GM12878 (cell line): ENCODE results near the gene SIK2. TPM values are rescaled to one million over a fixed set of nuclear protein-coding genes. Genes with fewer than 3 reads are reported as not detected.
A peak's percentile ranks its signal among the peaks of the same experiment; 100 is the strongest.

Experiments
- ATAC-seq: fragments of 200-7000 bp; cut with Tn5 transposase; 3 replicates; pipeline ENCODE4 v1.9.1; 2020; ENCODE audit warnings: mild to moderate bottlenecking, moderate library complexity
- BruUV-seq: library from RNA; stranded (reverse); fragments of 400-500 nt; replicated peaks from 2 replicates; lab custom pipeline; 2021; lab: Mats Ljungman, UMichigan
- CTCF ChIA-PET: fragments of 300-600 bp; sonication (Branson Sonifier 250); formaldehyde crosslinking; extraction: SDS; loops from one replicate; lab custom pipeline; 2021; ENCODE audit warnings: inconsistent platforms; lab: Yijun Ruan, JAX
- POLR2A ChIA-PET: fragments of 350-600 bp; formaldehyde crosslinking; extraction: SDS; loops from one replicate; lab custom pipeline; 2021; ENCODE audit warnings: inconsistent platforms; lab: Charles Lee
- RAD21 ChIA-PET: fragments of 300-600 bp; sonication (Branson Sonifier 250); formaldehyde crosslinking; loops from one replicate; lab custom pipeline; 2023; ENCODE audit warnings: antibody characterized with exemption; ENCODE audit not compliant: unreplicated experiment; lab: Charles Lee
- SMC1A ChIA-PET: fragments of 300-600 bp; sonication (Branson Sonifier 250); formaldehyde crosslinking; loops from one replicate; lab custom pipeline; 2023; ENCODE audit not compliant: unreplicated experiment, uncharacterized antibody; lab: Charles Lee
- DNase-seq: peaks from one replicate; pipeline ENCODE4 v3.0.0-alpha.2; 2011; ENCODE audit warnings: low read depth, low spot score
- FAIRE-seq: peaks from 3 replicates; lab custom pipeline; 2011; peaks lifted over from hg19 to GRCh38; lab: Jason Lieb, UNC
- H2AFZ ChIP-seq: 2 replicates; pipeline ENCODE4 v1.6.0; 2011; ENCODE audit warnings: low read depth, low read length, control low read depth; ENCODE audit not compliant: control insufficient read depth
- H3K27ac ChIP-seq: 2 replicates; pipeline ENCODE4 v1.5.1; 2011; ENCODE audit warnings: control low read depth; ENCODE audit not compliant: control insufficient read depth, insufficient read depth
- H3K27me3 ChIP-seq, 2 experiments: replicated peaks in 1 of 2; 2 replicates each; pipeline versions ENCODE4 v1.6.0 to v1.6.1; 2011; ENCODE audit warnings: low read length in 1 of 2; ENCODE audit not compliant: control insufficient read depth in 2 of 2, insufficient read depth in 2 of 2
- H3K36me3 ChIP-seq, 2 experiments: 2 replicates each; pipeline ENCODE4 v1.5.1; 2011; ENCODE audit warnings: low read length in 1 of 2; ENCODE audit not compliant: control insufficient read depth in 2 of 2, insufficient read depth in 2 of 2
- H3K4me1 ChIP-seq: 2 replicates; pipeline ENCODE4 v1.6.1; 2011; ENCODE audit warnings: mild to moderate bottlenecking, low read length, moderate library complexity, mixed read lengths; ENCODE audit not compliant: control insufficient read depth, insufficient read depth
- H3K4me2 ChIP-seq: 2 replicates; pipeline ENCODE4 v1.6.0; 2011; ENCODE audit warnings: control low read depth; ENCODE audit not compliant: control insufficient read depth, insufficient read depth
- H3K4me3 ChIP-seq: fragments of 200-600 bp; sonication (generic); 2 replicates; pipeline ENCODE4 v1.5.1; 2016
- H3K79me2 ChIP-seq: 2 replicates; pipeline ENCODE4 v1.6.0; 2011; ENCODE audit warnings: low read length; ENCODE audit not compliant: control insufficient read depth, insufficient read depth
- H3K9ac ChIP-seq: 2 replicates; pipeline ENCODE4 v1.8.0; 2011; ENCODE audit warnings: low read length, control low read depth, mixed read lengths; ENCODE audit not compliant: control insufficient read depth, insufficient read depth
- H3K9me3 ChIP-seq: replicated peaks from 3 replicates; pipeline ENCODE4 v1.5.1; 2011; ENCODE audit warnings: mild to moderate bottlenecking, low read length; ENCODE audit not compliant: control insufficient read depth, insufficient read depth
- H4K20me1 ChIP-seq: 2 replicates; pipeline ENCODE4 v1.6.0; 2011; ENCODE audit not compliant: control insufficient read depth, insufficient read depth
- ATF7 ChIP-seq: fragments of 450-650 bp; IDR thresholded peaks from 2 replicates; pipeline ENCODE4 v1.6.1; 2016; ENCODE audit warnings: low read depth, mild to moderate bottlenecking
- BMI1 ChIP-seq: fragments of 450-650 bp; IDR thresholded peaks from 2 replicates; pipeline ENCODE4 v1.6.1; 2016; ENCODE audit warnings: mild to moderate bottlenecking, moderate library complexity, borderline replicate concordance
- FOXM1 ChIP-seq: IDR thresholded peaks from 2 replicates; pipeline ENCODE4 v1.6.1; 2012; ENCODE audit warnings: low read depth, mild to moderate bottlenecking, inconsistent platforms, low read length, moderate library complexity
- KAT2A ChIP-seq: conservative IDR thresholded peaks from 2 replicates; pipeline ENCODE4 v1.6.1; 2011; ENCODE audit warnings: low read depth, low read length; ENCODE audit not compliant: control insufficient read depth
- MTA2 ChIP-seq: fragments of 450-650 bp; IDR thresholded peaks from 2 replicates; pipeline ENCODE4 v1.6.1; 2016; ENCODE audit warnings: low read depth, mild to moderate bottlenecking, moderate library complexity
- NFYB ChIP-seq: IDR thresholded peaks from 2 replicates; pipeline ENCODE4 v1.6.1; 2011; ENCODE audit warnings: low read depth, mild to moderate bottlenecking, low read length, improper control_type of control experiment, moderate library complexity; ENCODE audit not compliant: insufficient read depth
- POLR2A ChIP-seq: IDR thresholded peaks from 2 replicates; pipeline ENCODE4 v1.6.1; 2011; ENCODE audit warnings: low read depth, mild to moderate bottlenecking, low read length
- POLR2AphosphoS2 ChIP-seq: IDR thresholded peaks from 2 replicates; pipeline ENCODE4 v1.6.1; 2011; ENCODE audit warnings: low read depth, mild to moderate bottlenecking, low read length, improper control_type of control experiment, moderate library complexity
- RAD51 ChIP-seq: fragments of 450-650 bp; IDR thresholded peaks from 2 replicates; pipeline ENCODE4 v1.6.1; 2016; ENCODE audit warnings: moderate library complexity, mild to moderate bottlenecking, inconsistent platforms
- RBBP5 ChIP-seq: fragments of 200-600 bp; sonication (generic); conservative IDR thresholded peaks from 2 replicates; pipeline ENCODE4 v1.6.1; 2016
- RELA ChIP-seq: fragments of 450-650 bp; IDR thresholded peaks from 2 replicates; pipeline ENCODE4 v1.8.0; 2014; ENCODE audit warnings: borderline replicate concordance; ENCODE audit not compliant: partially characterized antibody
- ZNF207 ChIP-seq: fragments of 450-650 bp; IDR thresholded peaks from 2 replicates; pipeline ENCODE4 v1.6.1; 2014; ENCODE audit warnings: antibody characterized with exemption, mild to moderate bottlenecking, borderline replicate concordance
- WGBS: methylation state at CpG from one replicate; pipeline ENCODE4 v1.1.6; 2016; ENCODE audit warnings: low lambda C conversion rate; ENCODE audit not compliant: insufficient replicate concordance, insufficient coverage; ENCODE audit errors: missing lambda C conversion rate; 5-methylcytosine and 5-hydroxymethylcytosine counted together
- in situ Hi-C: fragments of 300-500 bp; cut with MboI; formaldehyde crosslinking; loops from 9 replicates; pipeline ENCODE4 v1.14.3; 2018; ENCODE audit warnings: mixed read lengths
- intact Hi-C: fragments of 100-400 bp; cut with micrococcal nuclease; formaldehyde crosslinking; loops from one replicate; pipeline ENCODE4 v1.14.2; 2022; ENCODE audit not compliant: unreplicated experiment
- polyA plus RNA-seq, 11 experiments: library from polyadenylated mRNA; depleted of rRNA in 4 of 11; unstranded in 6 of 11; stranded (reverse) in 5 of 11; fragments of >200 nt; fragmentation: Nextera tagmentation in 4 of 11; fragmentation: Illumina TruSeq in 1 of 11; extraction: Ambion mirVana in 4 of 11; extraction: Trizol in 1 of 11; gene quantifications; 1 replicate in 1 of 11; 2 replicates in 10 of 11; pipeline versions ENCODE4 v1.2.1 to v1.2.3, GENCODE V29; 2011 to 2016; ENCODE audit warnings: inconsistent platforms in 2 of 11, missing spikeins in 2 of 11, low read depth in 1 of 11
- total RNA-seq, 4 experiments: library from RNA; depleted of rRNA in 3 of 4; stranded (reverse); fragments of >200 nt in 3 of 4; fragmentation: Illumina TruSeq in 1 of 4; extraction: Trizol in 1 of 4; gene quantifications; 2 replicates each; pipeline versions ENCODE4 v1.2.1 to v1.2.3, GENCODE V29; 2013 to 2021
- TF ChIP-seq, protein P1 (sequence below): IDR thresholded peaks from 2 replicates; pipeline ENCODE4 v1.6.1; 2011; ENCODE audit warnings: borderline replicate concordance, low read depth, mild to moderate bottlenecking, moderate library complexity, low read length; ENCODE audit not compliant: insufficient read depth, poor library complexity, severe bottlenecking
- TF ChIP-seq, protein P2 (sequence below): fragments of 450-650 bp; IDR thresholded peaks from 2 replicates; pipeline ENCODE4 v1.6.1; 2016; ENCODE audit warnings: mild to moderate bottlenecking

Gene SIK2
- total and polyA plus RNA-seq, 10 of the 15 experiments (the other 5 are each of a cell fraction or from before 2014, with no cell fraction given): 0.97 to 14.2 (median 4.5) TPM

DNA sequence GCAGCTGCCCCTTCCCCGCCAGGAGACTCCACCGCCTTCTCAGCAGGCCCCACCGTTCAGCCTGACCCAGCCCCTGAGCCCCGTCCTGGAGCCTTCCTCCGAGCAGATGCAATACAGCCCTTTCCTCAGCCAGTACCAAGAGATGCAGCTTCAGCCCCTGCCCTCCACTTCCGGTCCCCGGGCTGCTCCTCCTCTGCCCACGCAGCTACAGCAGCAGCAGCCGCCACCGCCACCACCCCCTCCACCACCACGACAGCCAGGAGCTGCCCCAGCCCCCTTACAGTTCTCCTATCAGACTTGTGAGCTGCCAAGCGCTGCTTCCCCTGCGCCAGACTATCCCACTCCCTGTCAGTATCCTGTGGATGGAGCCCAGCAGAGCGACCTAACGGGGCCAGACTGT, 121.3 kb downstream of the SIK2 start:
- no peaks in the 10 kb centered on the region for H3K9me3 ChIP-seq
- H3K27me3 ChIP-seq: no peaks in the 10 kb centered on the region
- no peak overlapping the region for H2AFZ ChIP-seq
- no peaks in the 10 kb centered on the region for H3K79me2 ChIP-seq
- TF ChIP-seq, protein P1, sequence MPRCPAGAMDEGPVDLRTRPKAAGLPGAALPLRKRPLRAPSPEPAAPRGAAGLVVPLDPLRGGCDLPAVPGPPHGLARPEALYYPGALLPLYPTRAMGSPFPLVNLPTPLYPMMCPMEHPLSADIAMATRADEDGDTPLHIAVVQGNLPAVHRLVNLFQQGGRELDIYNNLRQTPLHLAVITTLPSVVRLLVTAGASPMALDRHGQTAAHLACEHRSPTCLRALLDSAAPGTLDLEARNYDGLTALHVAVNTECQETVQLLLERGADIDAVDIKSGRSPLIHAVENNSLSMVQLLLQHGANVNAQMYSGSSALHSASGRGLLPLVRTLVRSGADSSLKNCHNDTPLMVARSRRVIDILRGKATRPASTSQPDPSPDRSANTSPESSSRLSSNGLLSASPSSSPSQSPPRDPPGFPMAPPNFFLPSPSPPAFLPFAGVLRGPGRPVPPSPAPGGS: no peak
- TF ChIP-seq POLR2A: peak; percentile 20; the same call in 1 of the 2 replicates
- FAIRE-seq: no peak
- DNase-seq: no peak
- no peaks in the 10 kb centered on the region for H3K4me1 ChIP-seq
- in situ Hi-C loops (no loop called here), intact Hi-C loops (no loop called here)
- ChIA-PET SMC1A (interaction anchor here (1.1 to 1.3 kb wide), 3 partner anchors 9 to 53 kb away, joined by 3 read pairs; no protein-coding TSS in a partner anchor), RAD21 (interaction anchor here (1.4 kb wide), 1 partner anchor 24 kb away, joined by 4 read pairs; no protein-coding TSS in a partner anchor), POLR2A (no interaction called here), CTCF (interaction anchor here (1.6 kb wide), 1 partner anchor 119 kb away, joined by 5 read pairs; no protein-coding TSS in a partner anchor)
- H3K27ac ChIP-seq: no peak overlapping the region
- H3K4me2 ChIP-seq: no peak overlapping the region
- no peaks in the 10 kb centered on the region for H4K20me1 ChIP-seq
- no peak for ATAC-seq
- peaks cover 16 to 27% of the 10 kb centered on the region in 2 experiments for H3K36me3 ChIP-seq
- 95% methylated on average over 13 of the region's 15 CpGs for WGBS
- H3K4me3 ChIP-seq: no peak overlapping the region
- BruUV-seq: no TSS peak
- H3K9ac ChIP-seq: no peak overlapping the region

DNA sequence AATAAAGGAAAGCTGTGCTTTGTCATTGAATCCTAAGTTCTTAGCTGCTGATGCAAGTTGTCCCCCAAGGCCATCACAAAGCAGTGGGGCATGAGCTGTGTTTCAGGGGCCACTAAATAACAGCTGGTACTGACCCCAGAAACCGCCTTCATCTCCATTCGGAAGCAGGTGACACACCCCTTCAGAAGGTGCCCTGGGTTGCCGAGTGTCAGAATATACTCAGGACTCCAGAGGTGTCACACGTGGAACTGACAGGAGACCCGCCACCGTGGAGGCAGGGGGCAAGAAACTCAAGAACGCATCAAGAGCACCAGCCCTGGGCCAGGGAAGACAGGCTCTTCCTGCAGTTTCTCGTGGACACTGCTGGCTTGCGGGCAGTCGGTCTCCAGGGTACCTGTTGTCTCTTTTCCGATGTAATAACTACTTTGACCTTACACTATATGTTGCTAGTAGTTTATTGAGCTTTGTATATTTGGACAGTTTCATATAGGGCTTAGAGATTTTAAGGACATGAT, 122.4 kb downstream of the SIK2 start:
- H3K4me2 ChIP-seq: no peak overlapping the region
- no TSS peak for BruUV-seq
- in situ Hi-C loops (no loop called here), intact Hi-C loops (no loop called here)
- no peak for ATAC-seq
- H3K36me3 ChIP-seq: peaks cover 16 to 24% of the 10 kb centered on the region in 2 experiments
- H3K4me1 ChIP-seq: no peaks in the 10 kb centered on the region
- H3K9ac ChIP-seq: no peak overlapping the region
- no peak overlapping the region for H3K4me3 ChIP-seq
- H3K9me3 ChIP-seq: no peaks in the 10 kb centered on the region
- WGBS: over 99% methylated on average over 11 of the region's 11 CpGs
- no peak overlapping the region for H3K27ac ChIP-seq
- H3K79me2 ChIP-seq: no peaks in the 10 kb centered on the region
- DNase-seq: no peak
- no peak overlapping the region for H2AFZ ChIP-seq
- no peaks in the 10 kb centered on the region for H4K20me1 ChIP-seq
- ChIA-PET RAD21 (interaction anchor here (0.6 to 1.4 kb wide), 2 partner anchors 25 to 31 kb away, joined by 3 to 4 read pairs; no protein-coding TSS in a partner anchor), SMC1A (interaction anchor here (1.0 to 1.5 kb wide), 6 partner anchors 8 to 111 kb away, joined by 3 read pairs; no protein-coding TSS in a partner anchor), CTCF (interaction anchor here (1.1 to 1.6 kb wide), 2 partner anchors 30 to 120 kb away, joined by 3 to 5 read pairs; no protein-coding TSS in a partner anchor), POLR2A (interaction anchor here (0.5 kb wide), 1 partner anchor 177 kb away, joined by 3 read pairs; no protein-coding TSS in a partner anchor)
- no peak for FAIRE-seq
- no peaks in the 10 kb centered on the region for H3K27me3 ChIP-seq
- TF ChIP-seq BMI1 (no peak), ZNF207 (no peak), RBBP5 (no peak), KAT2A (no peak), POLR2AphosphoS2 (no peak), RAD51 (no peak), FOXM1 (no peak), NFYB (no peak), MTA2 (no peak), ATF7 (no peak), RELA (no peak)
- TF ChIP-seq, protein P2, sequence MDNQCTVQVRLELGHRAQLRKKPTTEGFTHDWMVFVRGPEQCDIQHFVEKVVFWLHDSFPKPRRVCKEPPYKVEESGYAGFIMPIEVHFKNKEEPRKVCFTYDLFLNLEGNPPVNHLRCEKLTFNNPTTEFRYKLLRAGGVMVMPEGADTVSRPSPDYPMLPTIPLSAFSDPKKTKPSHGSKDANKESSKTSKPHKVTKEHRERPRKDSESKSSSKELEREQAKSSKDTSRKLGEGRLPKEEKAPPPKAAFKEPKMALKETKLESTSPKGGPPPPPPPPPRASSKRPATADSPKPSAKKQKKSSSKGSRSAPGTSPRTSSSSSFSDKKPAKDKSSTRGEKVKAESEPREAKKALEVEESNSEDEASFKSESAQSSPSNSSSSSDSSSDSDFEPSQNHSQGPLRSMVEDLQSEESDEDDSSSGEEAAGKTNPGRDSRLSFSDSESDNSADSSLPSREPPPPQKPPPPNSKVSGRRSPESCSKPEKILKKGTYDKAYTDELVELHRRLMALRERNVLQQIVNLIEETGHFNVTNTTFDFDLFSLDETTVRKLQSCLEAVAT: no peak
